ENCODE measurements around the gene SCAP. TPM values are rescaled to one million over a fixed set of nuclear protein-coding genes. Genes with fewer than 3 reads are reported as not detected.
A peak's percentile ranks its signal among the peaks of the same experiment; 100 is the strongest.
"Not testable (repeated sequence)": the region's sequence is repeated elsewhere in the genome, so short reads cannot be mapped to it uniquely, and the experiment has no call there.

Gene SCAP
- total RNA-seq, 1 donor from 2014 or later: 103 TPM

DNA sequence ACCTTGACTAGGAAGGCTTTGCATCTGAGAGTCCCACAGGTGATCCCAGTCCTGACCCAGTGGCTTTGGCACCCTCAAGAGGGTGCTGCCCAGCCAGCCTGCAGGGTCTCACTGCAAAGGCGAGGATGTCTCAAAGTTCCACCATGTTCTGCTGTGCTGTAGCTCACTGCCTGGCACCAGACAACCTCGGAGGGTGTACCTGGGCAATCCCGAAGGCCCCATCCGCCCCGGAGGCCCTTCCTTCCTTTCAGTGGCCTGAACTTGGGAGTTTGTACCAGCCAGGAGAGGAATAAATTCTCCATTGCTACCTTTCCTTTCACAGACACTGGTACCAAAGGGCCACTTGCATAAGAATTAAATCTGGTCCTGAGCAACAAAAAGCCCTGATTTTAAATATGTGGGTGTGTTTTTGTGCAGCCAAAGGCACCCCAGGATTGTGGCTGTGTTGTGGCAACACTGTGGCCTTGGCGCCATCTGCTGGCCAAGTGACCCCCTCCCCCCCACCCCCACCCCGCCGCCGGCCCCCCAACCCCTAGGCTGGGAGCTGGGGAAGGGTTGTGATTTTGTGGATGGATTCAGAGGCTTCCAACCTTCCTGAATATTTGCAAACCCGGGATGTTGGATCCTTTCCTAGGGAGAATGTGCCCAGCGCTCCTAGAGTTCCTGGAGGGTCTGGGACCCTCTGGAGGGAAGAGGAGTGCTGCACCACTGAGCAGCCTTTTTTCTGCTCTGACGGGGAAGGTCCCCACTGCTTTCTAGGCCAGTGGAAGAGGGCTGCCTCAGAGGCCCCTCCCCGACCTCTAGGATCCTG lies 104.6 kb downstream of the SCAP start:
- H3K36me3 Mint-ChIP-seq (ENCODE audit: low read depth): no peaks in the 10 kb centered on the region
- no peaks in the 10 kb centered on the region for H3K4me1 Mint-ChIP-seq
- peak; percentile 13 for DNase-seq (ENCODE audit: low read depth, low spot score)
- H3K27ac Mint-ChIP-seq (ENCODE audit: unreplicated experiment): no peak overlapping the region
- peak; percentile 61 for TF ChIP-seq CTCF (conservative IDR thresholded peaks at IDR 0.05)
- no peak overlapping the region for H3K4me3 Mint-ChIP-seq
- H3K27me3 Mint-ChIP-seq (ENCODE audit: low read depth): peaks cover 16% of the 10 kb centered on the region
- no peaks in the 10 kb centered on the region for H3K9me3 Mint-ChIP-seq

DNA sequence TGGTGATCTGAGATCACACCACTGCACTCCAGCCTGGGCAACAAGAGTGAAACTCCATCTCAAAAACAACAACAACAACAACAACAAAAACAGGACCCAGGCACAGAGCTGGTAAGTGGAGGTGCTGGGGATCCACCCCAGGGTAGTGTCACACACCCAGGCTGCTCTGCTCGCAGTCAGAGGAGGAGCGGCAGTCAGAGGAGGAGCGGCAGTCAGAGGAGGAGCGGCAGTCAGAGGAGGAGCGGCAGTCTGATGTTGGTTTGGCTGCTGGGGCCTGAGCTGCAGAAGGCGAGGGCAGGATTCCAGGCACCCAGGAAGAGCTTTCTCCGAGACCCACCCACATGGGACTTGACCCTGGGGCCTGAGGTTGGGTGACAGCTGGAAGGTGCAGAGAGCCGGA lies 105.7 kb downstream of the SCAP start:
- H3K36me3 Mint-ChIP-seq (ENCODE audit: low read depth); DNase-seq (ENCODE audit: low read depth, low spot score); H3K4me3 Mint-ChIP-seq; H3K27ac Mint-ChIP-seq (ENCODE audit: unreplicated experiment); H3K9me3 Mint-ChIP-seq; H3K4me1 Mint-ChIP-seq: not testable (repeated sequence)
- H3K27me3 Mint-ChIP-seq (ENCODE audit: low read depth): peaks cover 16% of the 10 kb centered on the region

- Mint-ChIP-seq H3K36me3 (ENCODE audit: low read depth) (no peaks in the 10 kb centered on the region), H3K4me1 (no peaks in the 10 kb centered on the region), H3K9me3 (no peaks in the 10 kb centered on the region), H3K27me3 (ENCODE audit: low read depth) (peaks cover 4% of the 10 kb centered on the region), H3K27ac (ENCODE audit: unreplicated experiment) (no peak overlapping the region), H3K4me3 (no peak overlapping the region)
- no peak for TF ChIP-seq CTCF (conservative IDR thresholded peaks at IDR 0.05)
- DNase-seq (ENCODE audit: low read depth, low spot score): no peak
These were observed 108.1 kb downstream of the SCAP start for GRCh38 chr3:47367631-47368030.

DNA sequence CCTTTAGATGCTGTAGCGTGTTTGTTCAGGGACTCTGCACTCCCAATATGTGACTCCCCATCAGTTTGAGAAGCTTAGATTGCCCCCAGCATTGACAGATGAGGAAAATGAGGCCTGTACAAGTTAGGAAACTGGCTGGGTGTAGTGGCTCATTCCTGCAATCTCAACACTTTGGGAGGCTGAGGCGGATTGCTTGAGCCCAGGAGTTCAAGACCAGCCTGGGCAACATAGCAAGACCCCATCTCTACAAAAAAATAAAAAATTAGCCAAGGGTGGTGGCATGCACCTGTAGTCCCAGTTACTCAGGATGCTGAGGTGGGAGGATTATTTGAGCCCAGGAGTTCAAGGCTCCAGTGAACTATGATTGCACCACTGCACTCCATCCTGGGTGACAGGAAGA lies 108.9 kb downstream of the SCAP start:
- Mint-ChIP-seq H3K9me3 (no peaks in the 10 kb centered on the region), H3K27me3 (ENCODE audit: low read depth) (no peaks in the 10 kb centered on the region), H3K4me3 (no peak overlapping the region), H3K36me3 (ENCODE audit: low read depth) (no peaks in the 10 kb centered on the region), H3K27ac (ENCODE audit: unreplicated experiment) (no peak overlapping the region), H3K4me1 (no peaks in the 10 kb centered on the region)
- TF ChIP-seq CTCF (conservative IDR thresholded peaks at IDR 0.05): no peak
- no peak for DNase-seq (ENCODE audit: low read depth, low spot score)

DNA sequence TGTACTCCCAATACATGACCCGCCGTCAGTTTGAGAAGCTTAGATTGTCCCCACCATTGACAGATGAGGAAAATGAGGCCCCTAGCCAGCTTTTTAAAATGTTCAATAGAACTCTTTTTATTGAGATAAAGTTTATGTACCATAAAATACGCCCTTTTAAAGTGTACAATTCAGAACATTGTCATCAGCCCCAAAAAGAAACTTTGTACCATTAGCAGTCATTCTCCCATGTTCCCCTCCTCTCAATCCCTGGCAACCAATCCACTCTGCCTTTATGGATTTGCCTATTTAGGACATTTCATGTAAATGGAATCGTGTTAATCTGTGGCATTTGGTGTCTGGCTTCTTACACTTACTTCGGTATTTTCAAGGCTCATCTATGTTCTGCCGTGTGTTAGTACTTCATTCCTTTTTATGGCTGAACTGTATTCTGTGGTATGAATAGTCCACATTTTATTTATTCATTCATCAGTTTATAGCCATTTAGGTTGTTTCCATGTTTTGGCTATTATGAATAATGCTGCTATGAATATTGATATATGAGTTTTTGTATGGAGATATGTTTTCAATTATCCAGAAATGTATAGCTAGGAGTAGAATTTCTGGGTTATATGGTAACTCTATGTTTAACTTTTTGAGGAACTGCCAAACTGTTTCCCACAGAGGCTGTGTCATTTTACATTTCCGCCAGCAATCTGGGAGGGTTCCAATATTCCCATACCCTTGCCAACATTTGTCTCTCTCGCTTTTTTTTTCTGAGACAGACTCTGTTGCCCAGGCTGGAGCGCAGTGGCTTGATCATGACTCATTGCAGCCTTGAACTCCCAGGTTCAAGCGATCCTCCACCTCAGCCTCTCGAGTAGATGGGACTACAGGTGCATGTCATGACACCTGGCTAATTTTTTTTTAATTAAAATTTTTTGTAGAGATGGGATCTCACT lies 110.3 kb downstream of the SCAP start:
- no peak for DNase-seq (ENCODE audit: low read depth, low spot score)
- H3K27ac Mint-ChIP-seq (ENCODE audit: unreplicated experiment): peak overlapping the region; percentile 1
- no peaks in the 10 kb centered on the region for H3K36me3 Mint-ChIP-seq (ENCODE audit: low read depth)

More for the DNA sequence above, 110.3 kb downstream of the SCAP start:
- TF ChIP-seq CTCF (conservative IDR thresholded peaks at IDR 0.05): no peak
- Mint-ChIP-seq H3K9me3 (no peaks in the 10 kb centered on the region), H3K4me1 (no peaks in the 10 kb centered on the region), H3K4me3 (no peak overlapping the region), H3K27me3 (ENCODE audit: low read depth) (no peaks in the 10 kb centered on the region)

Other genes starting within 250 kb of the SCAP start
- gene KIF9, start 193.1 kb downstream of the SCAP start, total RNA-seq: 6.9 and 7.1 TPM in 2 replicates
- 36.1 and 39.1 TPM in 2 replicates for gene KLHL18, start 193.0 kb downstream of the SCAP start, total RNA-seq
- gene PTPN23, start 94.9 kb downstream of the SCAP start, total RNA-seq: 43.9 and 47.2 TPM in 2 replicates
- 60.4 and 61.0 TPM in 2 replicates for gene ELP6, start 37.8 kb upstream of the SCAP start, total RNA-seq
- gene CSPG5, start 102.9 kb upstream of the SCAP start, total RNA-seq: 21.9 and 23.3 TPM in 2 replicates